Tibial nerve (tissue), 4 donors: ENCODE measurements around the gene SERTAD4. TPM values are rescaled to one million over a fixed set of nuclear protein-coding genes. Genes with fewer than 3 reads are reported as not detected.

Experiments
- DNase-seq, 2 donors: peaks; one replicate each; pipeline ENCODE4 v3.0.0-alpha.2; 2019; ENCODE audit warnings: low spot score in 2 of 2
- H3K27ac ChIP-seq, 4 donors: fragments of 200-600 bp; sonication (generic) in 3 of 4; one replicate each; pipeline ENCODE4 v1.5.1; 2017 to 2019; ENCODE audit warnings: mild to moderate bottlenecking in 1 of 4
- H3K27me3 ChIP-seq, 2 donors: fragments of 200-600 bp; sonication (generic) in 1 of 2; one replicate each; pipeline versions ENCODE4 v1.5.1 to v1.6.0; 2017 to 2019
- H3K36me3 ChIP-seq, 3 donors: fragments of 200-600 bp; sonication (generic); one replicate each; pipeline ENCODE4 v1.5.1; 2018 to 2019
- H3K4me1 ChIP-seq, 4 donors: fragments of 200-600 bp; sonication (generic) in 3 of 4; one replicate each; pipeline ENCODE4 v1.5.1; 2017 to 2019
- H3K4me3 ChIP-seq, 4 donors: fragments of 200-600 bp; sonication (generic) in 3 of 4; one replicate each; pipeline ENCODE4 v1.5.1; 2017 to 2019; ENCODE audit warnings: mild to moderate bottlenecking in 1 of 4, moderate library complexity in 1 of 4
- H3K9me3 ChIP-seq, 4 donors: fragments of 200-600 bp; sonication (generic) in 3 of 4; one replicate each; pipeline ENCODE4 v1.5.1; 2017 to 2019
- CTCF ChIP-seq, 5 experiments: fragments of 200-600 bp in 3 of 5; fragments of 450-650 bp in 2 of 5; sonication (generic) in 3 of 5; IDR thresholded peaks; one replicate each; pipeline ENCODE4 v1.5.1; 2016 to 2019; ENCODE audit warnings: antibody characterized with exemption in 5 of 5, mild to moderate bottlenecking in 3 of 5, moderate library complexity in 2 of 5
- EP300 ChIP-seq, 2 donors: sonication (generic); formaldehyde crosslinking; IDR thresholded peaks; one replicate each; pipeline ENCODE4 v1.6.1; 2017; ENCODE audit warnings: antibody characterized with exemption in 2 of 2, mild to moderate bottlenecking in 1 of 2
- POLR2A ChIP-seq, 2 donors: fragments of 450-650 bp; IDR thresholded peaks; one replicate each; pipeline ENCODE4 v1.6.1; 2017; ENCODE audit warnings: antibody characterized with exemption in 2 of 2, mild to moderate bottlenecking in 2 of 2, moderate library complexity in 2 of 2
- WGBS, 2 donors: methylation state at CpG; one replicate each; pipeline ENCODE4 v1.1.5; 2018; 5-methylcytosine and 5-hydroxymethylcytosine counted together
- total RNA-seq, 4 donors: library from RNA; depleted of rRNA; stranded (reverse); fragments of >200 nt; gene quantifications; one replicate each; pipeline ENCODE4 v1.1.0, GENCODE V29; 2016

The SERTAD4 gene
- total RNA-seq, 4 donors from 2014 or later = 0.60 to 1.7 (median 1.0) TPM

GRCh38 chr1:210198840-210199239 is 33.8 kb upstream of the SERTAD4 start:
- Histone ChIP-seq H3K36me3 (no peaks in the 10 kb centered on the region), H3K9me3 (peaks cover 0 to 21% (median 0%) of the 10 kb centered on the region in 4 donors), H3K27ac (no peak overlapping the region), H3K27me3 (no peaks in the 10 kb centered on the region), H3K4me1 (no peaks in the 10 kb centered on the region), H3K4me3 (no peak overlapping the region)
- no peak for TF ChIP-seq CTCF (IDR thresholded peaks at IDR 0.05)
- TF ChIP-seq POLR2A (IDR thresholded peaks at IDR 0.05) = no peak
- TF ChIP-seq EP300 (IDR thresholded peaks at IDR 0.05) = no peak
- DNase-seq = no peak
- WGBS, 2 donors = 66 to 72% methylated on average over 3 of the region's 3 CpGs

- Histone ChIP-seq H3K27ac (no peak overlapping the region), H3K27me3 (no peaks in the 10 kb centered on the region), H3K36me3 (no peaks in the 10 kb centered on the region), H3K4me3 (no peak overlapping the region), H3K4me1 (no peaks in the 10 kb centered on the region), H3K9me3 (peaks cover 0 to 12% (median 0%) of the 10 kb centered on the region in 4 donors)
- TF ChIP-seq POLR2A (IDR thresholded peaks at IDR 0.05) (no peak), EP300 (IDR thresholded peaks at IDR 0.05) (no peak), CTCF (IDR thresholded peaks at IDR 0.05) (peak in 2 of 5 experiments; percentile 5 to 57)
- DNase-seq = no peak
- WGBS, 2 donors = 49 to 59% methylated on average over 3 of the region's 3 CpGs
These were observed 32.4 kb upstream of the SERTAD4 start for GRCh38 chr1:210200124-210200736.

GRCh38 chr1:210201681-210202080 is 30.9 kb upstream of the SERTAD4 start:
- TF ChIP-seq POLR2A (IDR thresholded peaks at IDR 0.05) = no peak
- no peak for TF ChIP-seq CTCF (IDR thresholded peaks at IDR 0.05)
- no peak for TF ChIP-seq EP300 (IDR thresholded peaks at IDR 0.05)
- Histone ChIP-seq H3K27ac (no peak overlapping the region), H3K27me3 (no peaks in the 10 kb centered on the region), H3K4me1 (no peaks in the 10 kb centered on the region), H3K36me3 (no peaks in the 10 kb centered on the region), H3K4me3 (no peak overlapping the region), H3K9me3 (no peaks in the 10 kb centered on the region)
- DNase-seq = no peak
- WGBS, 2 donors = 46 to 62% methylated on average over 3 of the region's 3 CpGs

- WGBS, 2 donors = 75 to 85% methylated on average over 2 of the region's 2 CpGs
- Histone ChIP-seq H3K4me1 (no peaks in the 10 kb centered on the region), H3K4me3 (no peak overlapping the region), H3K27ac (no peak overlapping the region), H3K36me3 (no peaks in the 10 kb centered on the region), H3K9me3 (no peaks in the 10 kb centered on the region), H3K27me3 (no peaks in the 10 kb centered on the region)
- TF ChIP-seq CTCF (IDR thresholded peaks at IDR 0.05) (no peak), EP300 (IDR thresholded peaks at IDR 0.05) (no peak), POLR2A (IDR thresholded peaks at IDR 0.05) (no peak)
- DNase-seq = no peak
These were observed 24.8 kb upstream of the SERTAD4 start for GRCh38 chr1:210207597-210208450.

GRCh38 chr1:210213335-210213734 is 19.3 kb upstream of the SERTAD4 start:
- 46 to 54% methylated on average over 8 of the region's 8 CpGs for WGBS, 2 donors

More at GRCh38 chr1:210213335-210213734, 19.3 kb upstream of the SERTAD4 start:
- Histone ChIP-seq H3K4me3 (no peak overlapping the region), H3K36me3 (no peaks in the 10 kb centered on the region), H3K4me1 (no peaks in the 10 kb centered on the region), H3K9me3 (no peaks in the 10 kb centered on the region), H3K27ac (no peak overlapping the region), H3K27me3 (no peaks in the 10 kb centered on the region)
- TF ChIP-seq EP300 (IDR thresholded peaks at IDR 0.05) (no peak), CTCF (IDR thresholded peaks at IDR 0.05) (no peak), POLR2A (IDR thresholded peaks at IDR 0.05) (no peak)
- no peak for DNase-seq
